Memory B cell (primary cell): ENCODE data around the gene UBL4B.

ENCODE experiments used
- ATAC-seq: fragments of 150-1000 bp; cut with Tn5 transposase; 2 replicates; pipeline ENCODE4 v1.10.0; 2021; ENCODE audit warnings: low read depth, mild to moderate bottlenecking, moderate library complexity
- DNase-seq, 2 donors: peaks; one replicate each; pipeline ENCODE4 v3.0.0; 2022; ENCODE audit warnings: low spot score in 2 of 2
- H3K27ac Mint-ChIP-seq: one replicate; pipeline ENCODE4 v1.8.0; 2022; ENCODE audit warnings: mild to moderate bottlenecking, moderate library complexity, mixed read lengths
- H3K27me3 Mint-ChIP-seq: one replicate; pipeline ENCODE4 v1.8.0; 2022; ENCODE audit warnings: mixed read lengths
- H3K36me3 Mint-ChIP-seq: one replicate; pipeline ENCODE4 v1.8.0; 2022; ENCODE audit warnings: mild to moderate bottlenecking, mixed read lengths
- H3K4me1 Mint-ChIP-seq: one replicate; pipeline ENCODE4 v1.8.0; 2022; ENCODE audit warnings: mixed read lengths
- H3K4me3 Mint-ChIP-seq: one replicate; pipeline ENCODE4 v1.8.0; 2022; ENCODE audit warnings: mild to moderate bottlenecking, moderate library complexity, mixed read lengths
- H3K9me3 Mint-ChIP-seq: one replicate; pipeline ENCODE4 v1.8.0; 2022; ENCODE audit warnings: mixed read lengths

UBL4B gene

DNA sequence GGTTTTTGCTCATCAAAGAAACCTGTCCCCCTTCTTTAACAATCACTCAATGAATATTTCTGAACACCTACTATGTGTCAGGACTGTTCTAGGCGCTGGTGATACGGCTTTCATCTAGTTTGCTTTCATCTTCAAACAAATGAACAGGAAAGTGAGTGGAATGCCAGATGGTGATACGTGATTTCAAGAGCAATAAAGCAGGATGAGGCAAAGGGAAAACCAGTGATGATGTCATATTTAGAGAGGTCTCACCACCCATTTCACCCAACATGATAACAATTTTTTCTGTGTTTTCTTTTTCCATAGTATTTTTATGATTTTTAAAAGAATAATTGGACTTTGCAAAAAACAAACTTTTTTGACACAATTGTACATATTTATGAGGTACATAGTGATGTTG lies 26.7 kb downstream of the UBL4B start:
- no peak overlapping the region for H3K27ac Mint-ChIP-seq
- H3K36me3 Mint-ChIP-seq: no peaks in the 10 kb centered on the region
- peaks cover 1% of the 10 kb centered on the region for H3K9me3 Mint-ChIP-seq
- H3K27me3 Mint-ChIP-seq: peaks cover 30% of the 10 kb centered on the region
- no peak for ATAC-seq
- no peak overlapping the region for H3K4me3 Mint-ChIP-seq
- DNase-seq: no peak
- H3K4me1 Mint-ChIP-seq: peaks cover 10% of the 10 kb centered on the region

GRCh38 chr1:110144366-110144765 lies 32.1 kb downstream of the UBL4B start:
- DNase-seq (no peak), ATAC-seq (no peak)
- Mint-ChIP-seq H3K9me3 (peaks cover 1% of the 10 kb centered on the region), H3K27me3 (peaks cover 10% of the 10 kb centered on the region), H3K4me1 (no peaks in the 10 kb centered on the region), H3K4me3 (no peak overlapping the region), H3K27ac (no peak overlapping the region), H3K36me3 (no peaks in the 10 kb centered on the region)

DNA sequence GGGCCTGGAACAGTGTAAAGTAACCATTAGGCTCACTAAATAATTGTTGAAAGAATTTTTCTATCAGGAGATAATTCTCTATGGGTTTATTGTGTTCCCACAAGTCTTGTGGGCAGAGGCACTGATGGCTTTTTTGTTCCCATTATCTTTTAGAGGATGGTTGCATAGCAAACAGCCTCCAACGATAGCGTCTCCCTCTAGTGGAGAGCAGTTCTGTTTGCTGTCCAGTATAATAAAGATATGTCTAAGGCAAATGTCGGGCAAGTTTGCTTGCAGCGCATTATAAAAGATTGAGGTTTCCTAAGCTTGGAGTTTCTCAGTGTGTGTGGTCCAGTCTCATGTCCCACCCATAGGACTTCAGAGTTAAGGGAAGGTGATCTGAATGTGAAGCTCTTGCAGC lies 36.7 kb downstream of the UBL4B start:
- DNase-seq: no peak
- Mint-ChIP-seq H3K4me3 (no peak overlapping the region), H3K36me3 (no peaks in the 10 kb centered on the region), H3K27ac (no peak overlapping the region), H3K27me3 (peaks cover 17% of the 10 kb centered on the region), H3K4me1 (peaks cover 3% of the 10 kb centered on the region), H3K9me3 (no peaks in the 10 kb centered on the region)
- ATAC-seq: no peak

- Mint-ChIP-seq H3K36me3 (no peaks in the 10 kb centered on the region), H3K27ac (no peak within 1 kb of the TSS), H3K9me3 (no peaks in the 10 kb centered on the region), H3K4me1 (peaks cover 3% of the 10 kb centered on the region), H3K27me3 (peaks cover 19% of the 10 kb centered on the region), H3K4me3 (peak within 1 kb of the TSS; percentile 27)
- no peak for DNase-seq
- ATAC-seq: peak; percentile 78
Observed at GRCh38 chr1:110150330-110151174, 38.3 kb downstream of the UBL4B start, which contains the start of gene SLC6A17. Gene SLC6A17 (plus strand): TSS chr1:110150494. CDS start chr1:110166930, 16,436 bp downstream.

- peaks cover 20% of the 10 kb centered on the region for H3K27me3 Mint-ChIP-seq
- H3K4me3 Mint-ChIP-seq: no peak overlapping the region
- DNase-seq (no peak), ATAC-seq (no peak)
- H3K27ac Mint-ChIP-seq: no peak overlapping the region
- H3K9me3 Mint-ChIP-seq: no peaks in the 10 kb centered on the region
- peaks cover 3% of the 10 kb centered on the region for H3K4me1 Mint-ChIP-seq
- no peaks in the 10 kb centered on the region for H3K36me3 Mint-ChIP-seq
Observed at GRCh38 chr1:110151175-110151669, 39.0 kb downstream of the UBL4B start.

DNA sequence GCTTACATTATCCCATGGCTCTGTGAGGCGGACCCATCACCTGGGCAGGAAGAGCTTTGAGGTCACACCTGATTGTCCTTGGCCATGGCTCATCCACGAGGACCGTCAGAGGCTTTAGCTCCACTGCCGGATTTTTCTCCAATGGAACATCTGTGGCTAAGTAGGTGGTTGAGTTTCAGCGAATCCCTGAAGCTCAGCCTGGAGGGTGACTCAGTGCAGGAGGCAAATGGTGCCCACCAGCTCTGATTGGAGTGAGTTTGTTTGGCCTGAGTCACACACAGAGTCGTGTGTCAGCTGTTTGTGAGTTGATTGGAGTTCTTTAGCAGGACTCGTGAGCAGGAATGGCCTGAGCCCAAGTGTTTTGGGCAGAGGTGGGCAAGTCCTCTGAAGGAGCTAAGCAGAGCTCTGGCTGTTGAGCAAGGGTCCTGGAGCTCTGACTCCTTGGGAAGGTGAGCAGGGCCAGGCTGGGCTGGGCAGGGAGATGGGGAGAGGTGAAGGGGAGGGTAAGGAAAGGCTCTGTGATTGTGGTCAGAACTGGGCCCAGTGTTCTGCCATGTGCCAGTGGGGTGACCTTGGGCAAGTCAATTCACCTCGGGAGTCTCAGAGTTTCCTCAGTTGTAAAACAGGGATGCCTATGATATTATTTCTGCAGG lies 40.0 kb downstream of the UBL4B start:
- no peak overlapping the region for H3K4me3 Mint-ChIP-seq
- peaks cover 26% of the 10 kb centered on the region for H3K27me3 Mint-ChIP-seq

GRCh38 chr1:110153407-110153950 lies 41.2 kb downstream of the UBL4B start:
- H3K36me3 Mint-ChIP-seq: no peaks in the 10 kb centered on the region
- H3K27me3 Mint-ChIP-seq: peaks cover 32% of the 10 kb centered on the region
- no peak overlapping the region for H3K27ac Mint-ChIP-seq
- peaks cover 3% of the 10 kb centered on the region for H3K4me1 Mint-ChIP-seq
- no peak for DNase-seq
- no peak for ATAC-seq
- H3K9me3 Mint-ChIP-seq: peaks cover 3% of the 10 kb centered on the region
- no peak overlapping the region for H3K4me3 Mint-ChIP-seq

More for the DNA sequence above, 40.0 kb downstream of the UBL4B start:
- Mint-ChIP-seq H3K9me3 (no peaks in the 10 kb centered on the region), H3K4me1 (peaks cover 3% of the 10 kb centered on the region), H3K36me3 (no peaks in the 10 kb centered on the region), H3K27ac (no peak overlapping the region)
- ATAC-seq (no peak), DNase-seq (no peak)

DNA sequence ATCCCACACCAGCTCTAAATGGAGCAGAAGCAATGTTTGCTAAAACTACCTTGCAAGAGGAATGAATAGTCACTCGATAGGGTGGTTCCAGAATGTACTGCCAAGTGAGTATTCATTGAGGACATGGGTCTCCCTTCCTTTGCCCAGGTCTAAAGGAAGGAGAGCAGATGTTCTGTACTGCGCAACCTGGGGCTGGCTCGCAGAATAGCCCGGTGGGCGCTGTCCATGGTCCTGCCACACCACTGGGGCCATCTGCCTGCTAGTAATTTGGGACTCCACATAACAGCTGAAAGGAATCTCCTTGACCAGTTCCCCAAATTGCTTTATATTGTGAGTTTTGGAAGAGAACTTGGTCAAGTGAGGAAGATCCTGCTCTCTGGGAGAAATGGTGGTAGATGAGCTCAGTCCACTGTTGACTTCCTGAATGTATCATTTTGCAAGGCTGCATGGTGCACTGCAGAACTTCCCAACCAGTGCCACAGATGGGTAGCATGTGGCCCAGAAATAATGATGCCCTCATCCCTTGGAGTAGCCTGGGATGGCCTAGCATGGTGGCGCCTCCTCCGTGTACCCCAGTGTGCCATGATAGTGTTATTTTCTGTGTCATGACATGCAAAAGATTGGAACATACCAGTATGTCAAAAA lies 43.8 kb downstream of the UBL4B start:
- H3K27ac Mint-ChIP-seq: no peak overlapping the region
- H3K4me3 Mint-ChIP-seq: no peak overlapping the region
- peaks cover 30% of the 10 kb centered on the region for H3K27me3 Mint-ChIP-seq
- ATAC-seq (no peak), DNase-seq (peak in 1 of 2 donors; percentile 23)
- H3K4me1 Mint-ChIP-seq: no peaks in the 10 kb centered on the region
- peaks cover 7% of the 10 kb centered on the region for H3K9me3 Mint-ChIP-seq
- peaks cover 4% of the 10 kb centered on the region for H3K36me3 Mint-ChIP-seq

GRCh38 chr1:110158261-110158660 lies 46.0 kb downstream of the UBL4B start:
- ATAC-seq: no peak
- Mint-ChIP-seq H3K27ac (no peak overlapping the region), H3K36me3 (peaks cover 4% of the 10 kb centered on the region), H3K9me3 (peaks cover 7% of the 10 kb centered on the region), H3K27me3 (peaks cover 24% of the 10 kb centered on the region), H3K4me3 (no peak overlapping the region), H3K4me1 (no peaks in the 10 kb centered on the region)
- DNase-seq: no peak

DNA sequence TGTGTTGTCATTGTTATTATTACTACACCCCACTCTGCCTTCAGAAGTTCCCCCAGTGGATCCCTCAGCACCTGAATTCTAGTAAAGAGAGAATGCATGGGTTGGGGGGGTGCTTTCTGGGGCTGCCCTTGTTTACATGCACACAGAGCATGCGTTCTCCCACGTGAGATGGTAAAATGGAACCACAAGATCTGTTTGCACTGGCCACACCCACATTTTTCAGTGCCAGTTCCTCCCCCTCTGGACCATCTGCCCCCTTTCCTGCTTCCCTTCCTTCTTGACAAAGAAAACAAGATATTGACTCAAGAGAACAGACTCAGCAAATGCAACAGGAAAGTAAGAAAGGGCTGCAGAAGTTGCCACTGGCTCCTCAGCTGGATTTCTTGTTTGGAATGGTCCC lies 46.9 kb downstream of the UBL4B start:
- H3K27ac Mint-ChIP-seq: no peak overlapping the region
- DNase-seq (no peak), ATAC-seq (no peak)
- peaks cover 4% of the 10 kb centered on the region for H3K36me3 Mint-ChIP-seq
- H3K27me3 Mint-ChIP-seq: peaks cover 27% of the 10 kb centered on the region
- no peak overlapping the region for H3K4me3 Mint-ChIP-seq
- peaks cover 7% of the 10 kb centered on the region for H3K9me3 Mint-ChIP-seq
- no peaks in the 10 kb centered on the region for H3K4me1 Mint-ChIP-seq

DNA sequence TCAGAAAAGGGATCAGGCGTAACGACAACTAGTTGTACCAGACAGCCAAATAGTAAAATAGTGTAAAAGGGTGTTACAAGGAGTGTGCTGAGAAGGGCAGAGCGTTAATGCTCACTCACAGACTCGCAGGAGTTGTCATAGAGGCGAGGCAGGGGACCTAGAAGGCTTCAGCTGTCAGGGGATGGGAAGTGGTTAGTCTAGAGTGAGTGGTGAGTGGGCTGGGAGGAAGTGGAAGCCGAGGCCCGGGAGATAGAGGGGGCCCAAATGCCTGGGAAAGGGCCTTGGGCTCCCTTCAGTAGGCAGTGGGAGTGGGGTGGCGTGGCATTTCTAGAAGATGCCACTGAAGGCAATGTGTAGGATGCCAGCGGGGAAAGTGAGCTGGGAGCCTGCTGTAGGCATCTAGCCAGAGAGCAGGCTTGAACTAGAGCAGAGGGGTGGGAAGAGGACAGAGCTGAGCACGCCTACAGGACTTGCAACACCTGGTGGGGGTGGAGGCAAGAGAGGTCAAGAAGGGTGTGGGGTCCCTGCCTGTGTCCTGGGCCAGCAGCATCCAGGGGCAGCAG lies 48.4 kb downstream of the UBL4B start:
- Mint-ChIP-seq H3K36me3 (peaks cover 4% of the 10 kb centered on the region), H3K27ac (no peak overlapping the region)

DNA sequence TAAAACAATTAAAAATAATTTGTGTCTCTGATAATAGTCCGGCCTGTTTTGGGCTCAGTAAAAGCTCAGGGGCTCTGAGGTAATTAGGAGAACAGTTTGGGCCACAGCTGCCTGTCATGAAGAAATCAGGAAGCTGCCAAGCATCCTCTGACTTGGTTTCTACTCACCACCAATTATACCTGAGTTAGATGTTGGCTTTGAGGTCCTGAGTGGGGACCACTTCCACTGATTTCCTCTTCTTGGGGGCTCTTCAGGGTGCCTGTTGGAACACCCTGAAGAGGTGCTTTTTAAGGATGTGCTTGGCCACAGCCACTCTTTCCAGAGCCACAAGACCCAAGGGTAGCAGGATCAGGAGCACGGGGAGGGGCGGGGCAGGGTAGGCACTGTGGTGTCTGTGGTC lies 48.9 kb downstream of the UBL4B start:
- Mint-ChIP-seq H3K36me3 (peaks cover 4% of the 10 kb centered on the region), H3K9me3 (peaks cover 7% of the 10 kb centered on the region), H3K27me3 (peaks cover 22% of the 10 kb centered on the region), H3K4me3 (no peak overlapping the region), H3K27ac (no peak overlapping the region), H3K4me1 (no peaks in the 10 kb centered on the region)
- DNase-seq (no peak), ATAC-seq (no peak)

More for the DNA sequence above, 48.4 kb downstream of the UBL4B start:
- DNase-seq: no peak
- Mint-ChIP-seq H3K4me1 (no peaks in the 10 kb centered on the region), H3K9me3 (peaks cover 7% of the 10 kb centered on the region), H3K27me3 (peaks cover 23% of the 10 kb centered on the region), H3K4me3 (no peak overlapping the region)
- ATAC-seq: no peak

- Mint-ChIP-seq H3K4me1 (no peaks in the 10 kb centered on the region), H3K27ac (no peak overlapping the region), H3K36me3 (peaks cover 4% of the 10 kb centered on the region), H3K9me3 (peaks cover 7% of the 10 kb centered on the region), H3K4me3 (no peak overlapping the region), H3K27me3 (peaks cover 19% of the 10 kb centered on the region)
- ATAC-seq: no peak
- no peak for DNase-seq
Observed at GRCh38 chr1:110161849-110162248, 49.6 kb downstream of the UBL4B start.
